ENCODE measurements around the gene LUZP2. TPM values are rescaled to one million over a fixed set of nuclear protein-coding genes. Genes with fewer than 3 reads are reported as not detected.

LUZP2 gene
- polyA plus RNA-seq, 1 donor from 2014 or later: 15.5 TPM

GRCh38 chr11:24872651-24873311, 375.9 kb downstream of the LUZP2 start:
- Histone ChIP-seq H3F3A (ENCODE audit: insufficient read depth, low read length, poor library complexity, severe bottlenecking) (no peaks in the 10 kb centered on the region), H3K4me2 (ENCODE audit: low read length) (peak overlapping the region; percentile 33), H3K4me3 (ENCODE audit: low read length) (no peak overlapping the region), H3K27me3 (ENCODE audit: insufficient read depth, low read depth, low read length) (no peaks in the 10 kb centered on the region), H4K20me1 (ENCODE audit: insufficient read depth) (no peaks in the 10 kb centered on the region), H3K79me2 (replicated peaks; ENCODE audit: insufficient read depth, low read length) (no peaks in the 10 kb centered on the region), H2AFZ (ENCODE audit: low read depth, low read length) (no peak overlapping the region), H3K27ac (ENCODE audit: low read length) (no peak overlapping the region), H3K9me2 (ENCODE audit: insufficient read depth, low read length) (no peaks in the 10 kb centered on the region), H3K9me3 (ENCODE audit: low read length) (no peaks in the 10 kb centered on the region), H3K9ac (ENCODE audit: low read length) (no peak overlapping the region), H3K36me3 (ENCODE audit: insufficient read depth, low read length) (no peaks in the 10 kb centered on the region)
- no peak for TF ChIP-seq EP300 (conservative IDR thresholded peaks at IDR 0.05; ENCODE audit: poor library complexity, severe bottlenecking)
- no peak for TF ChIP-seq SMC3 (conservative IDR thresholded peaks at IDR 0.05; ENCODE audit: poor library complexity)
- TF ChIP-seq, protein P1, sequence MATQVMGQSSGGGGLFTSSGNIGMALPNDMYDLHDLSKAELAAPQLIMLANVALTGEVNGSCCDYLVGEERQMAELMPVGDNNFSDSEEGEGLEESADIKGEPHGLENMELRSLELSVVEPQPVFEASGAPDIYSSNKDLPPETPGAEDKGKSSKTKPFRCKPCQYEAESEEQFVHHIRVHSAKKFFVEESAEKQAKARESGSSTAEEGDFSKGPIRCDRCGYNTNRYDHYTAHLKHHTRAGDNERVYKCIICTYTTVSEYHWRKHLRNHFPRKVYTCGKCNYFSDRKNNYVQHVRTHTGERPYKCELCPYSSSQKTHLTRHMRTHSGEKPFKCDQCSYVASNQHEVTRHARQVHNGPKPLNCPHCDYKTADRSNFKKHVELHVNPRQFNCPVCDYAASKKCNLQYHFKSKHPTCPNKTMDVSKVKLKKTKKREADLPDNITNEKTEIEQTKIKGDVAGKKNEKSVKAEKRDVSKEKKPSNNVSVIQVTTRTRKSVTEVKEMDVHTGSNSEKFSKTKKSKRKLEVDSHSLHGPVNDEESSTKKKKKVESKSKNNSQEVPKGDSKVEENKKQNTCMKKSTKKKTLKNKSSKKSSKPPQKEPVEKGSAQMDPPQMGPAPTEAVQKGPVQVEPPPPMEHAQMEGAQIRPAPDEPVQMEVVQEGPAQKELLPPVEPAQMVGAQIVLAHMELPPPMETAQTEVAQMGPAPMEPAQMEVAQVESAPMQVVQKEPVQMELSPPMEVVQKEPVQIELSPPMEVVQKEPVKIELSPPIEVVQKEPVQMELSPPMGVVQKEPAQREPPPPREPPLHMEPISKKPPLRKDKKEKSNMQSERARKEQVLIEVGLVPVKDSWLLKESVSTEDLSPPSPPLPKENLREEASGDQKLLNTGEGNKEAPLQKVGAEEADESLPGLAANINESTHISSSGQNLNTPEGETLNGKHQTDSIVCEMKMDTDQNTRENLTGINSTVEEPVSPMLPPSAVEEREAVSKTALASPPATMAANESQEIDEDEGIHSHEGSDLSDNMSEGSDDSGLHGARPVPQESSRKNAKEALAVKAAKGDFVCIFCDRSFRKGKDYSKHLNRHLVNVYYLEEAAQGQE (IDR thresholded peaks at IDR 0.05; ENCODE audit: borderline replicate concordance): no peak
- no peak for TF ChIP-seq MXI1 (conservative IDR thresholded peaks at IDR 0.05; ENCODE audit: poor library complexity, severe bottlenecking)
- TF ChIP-seq CTCF (IDR thresholded peaks at IDR 0.05; ENCODE audit: poor library complexity, severe bottlenecking): no peak
- TF ChIP-seq RAD21 (conservative IDR thresholded peaks at IDR 0.05): no peak
- no peak for TF ChIP-seq TAF1 (IDR thresholded peaks at IDR 0.05; ENCODE audit: low read depth)

DNA sequence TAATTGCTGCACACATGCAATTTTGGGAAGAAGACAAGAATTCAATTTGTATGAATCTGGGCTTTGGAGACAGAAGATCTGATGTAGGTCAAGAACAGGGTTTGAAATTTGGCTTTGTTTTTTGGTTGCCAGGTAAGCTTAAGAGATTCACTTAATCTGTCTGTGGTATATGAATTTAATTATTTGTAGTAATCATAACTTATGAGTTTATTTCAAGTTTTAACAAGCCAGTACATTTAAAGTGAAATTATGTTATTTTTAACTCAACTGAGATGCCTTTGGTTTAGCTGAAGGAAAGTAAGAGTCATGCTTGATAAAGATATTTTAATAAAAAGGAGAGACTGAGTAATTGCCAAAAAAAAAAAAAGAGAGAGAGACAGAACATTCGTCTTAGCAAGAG, 384.1 kb downstream of the LUZP2 start:
- Histone ChIP-seq H3K27ac (ENCODE audit: low read length) (no peak overlapping the region), H3K36me3 (ENCODE audit: insufficient read depth, low read length) (no peaks in the 10 kb centered on the region), H3K9me2 (ENCODE audit: insufficient read depth, low read length) (no peaks in the 10 kb centered on the region), H2AFZ (ENCODE audit: low read depth, low read length) (no peak overlapping the region), H3K79me2 (replicated peaks; ENCODE audit: insufficient read depth, low read length) (no peaks in the 10 kb centered on the region), H3K27me3 (ENCODE audit: insufficient read depth, low read depth, low read length) (no peaks in the 10 kb centered on the region), H3K4me3 (ENCODE audit: low read length) (no peak overlapping the region), H3K9me3 (ENCODE audit: low read length) (peaks cover 6% of the 10 kb centered on the region), H3K9ac (ENCODE audit: low read length) (no peak overlapping the region), H3K4me2 (ENCODE audit: low read length) (no peak overlapping the region), H3F3A (ENCODE audit: insufficient read depth, low read length, poor library complexity, severe bottlenecking) (no peaks in the 10 kb centered on the region), H4K20me1 (ENCODE audit: insufficient read depth) (no peaks in the 10 kb centered on the region)
- TF ChIP-seq CTCF (IDR thresholded peaks at IDR 0.05; ENCODE audit: poor library complexity, severe bottlenecking): no peak
- TF ChIP-seq POLR2AphosphoS5 (IDR thresholded peaks at IDR 0.05): no peak
- TF ChIP-seq, protein P1 (IDR thresholded peaks at IDR 0.05; ENCODE audit: borderline replicate concordance): no peak
- TF ChIP-seq TAF1 (IDR thresholded peaks at IDR 0.05; ENCODE audit: low read depth): no peak
- no peak for TF ChIP-seq MXI1 (conservative IDR thresholded peaks at IDR 0.05; ENCODE audit: poor library complexity, severe bottlenecking)
- TF ChIP-seq EZH2 (IDR thresholded peaks at IDR 0.05; ENCODE audit: borderline replicate concordance, insufficient read depth, low read length, poor library complexity, severe bottlenecking): no peak
- TF ChIP-seq EP300 (conservative IDR thresholded peaks at IDR 0.05; ENCODE audit: poor library complexity, severe bottlenecking): no peak

All from neural cell (in vitro differentiated cells).